NT2/D1 (cell line): Measurements from ENCODE around the gene PRDM12.

Experiments used
- DNase-seq: peaks from one replicate; pipeline ENCODE4 v3.0.0-alpha.2; 2011; ENCODE audit warnings: low read depth, low spot score
- H3K27me3 ChIP-seq: 2 replicates; pipeline ENCODE4 v1.6.0; 2011; ENCODE audit warnings: mild to moderate bottlenecking; ENCODE audit not compliant: insufficient read length, insufficient read depth
- H3K36me3 ChIP-seq: 2 replicates; pipeline ENCODE4 v1.6.1; 2011; ENCODE audit warnings: mild to moderate bottlenecking, low read length, mixed read lengths; ENCODE audit not compliant: insufficient read depth, insufficient read length
- H3K4me1 ChIP-seq: 2 replicates; pipeline ENCODE4 v1.5.1; 2011; ENCODE audit not compliant: insufficient read depth, insufficient read length
- H3K4me3 ChIP-seq: 2 replicates; pipeline ENCODE4 v1.5.1; 2011; ENCODE audit warnings: low read depth; ENCODE audit not compliant: insufficient read length
- H3K9ac ChIP-seq: 2 replicates; pipeline ENCODE4 v1.6.0; 2011; ENCODE audit warnings: low read depth; ENCODE audit not compliant: insufficient read length
- H3K9me3 ChIP-seq: 2 replicates; pipeline ENCODE4 v1.5.1; 2011; ENCODE audit warnings: mild to moderate bottlenecking, low read length; ENCODE audit not compliant: insufficient read depth
- SUZ12 ChIP-seq: IDR thresholded peaks from 2 replicates; pipeline ENCODE4 v1.6.1; 2011; ENCODE audit not compliant: insufficient read length, insufficient read depth; ENCODE audit errors: extremely low read depth
- YY1 ChIP-seq: IDR thresholded peaks from 2 replicates; pipeline ENCODE4 v1.6.1; 2011; ENCODE audit not compliant: insufficient read length, insufficient read depth
- ZNF274 ChIP-seq: IDR thresholded peaks from 2 replicates; pipeline ENCODE4 v1.6.1; 2011; ENCODE audit warnings: mild to moderate bottlenecking, low read depth, low read length

The PRDM12 gene

DNA sequence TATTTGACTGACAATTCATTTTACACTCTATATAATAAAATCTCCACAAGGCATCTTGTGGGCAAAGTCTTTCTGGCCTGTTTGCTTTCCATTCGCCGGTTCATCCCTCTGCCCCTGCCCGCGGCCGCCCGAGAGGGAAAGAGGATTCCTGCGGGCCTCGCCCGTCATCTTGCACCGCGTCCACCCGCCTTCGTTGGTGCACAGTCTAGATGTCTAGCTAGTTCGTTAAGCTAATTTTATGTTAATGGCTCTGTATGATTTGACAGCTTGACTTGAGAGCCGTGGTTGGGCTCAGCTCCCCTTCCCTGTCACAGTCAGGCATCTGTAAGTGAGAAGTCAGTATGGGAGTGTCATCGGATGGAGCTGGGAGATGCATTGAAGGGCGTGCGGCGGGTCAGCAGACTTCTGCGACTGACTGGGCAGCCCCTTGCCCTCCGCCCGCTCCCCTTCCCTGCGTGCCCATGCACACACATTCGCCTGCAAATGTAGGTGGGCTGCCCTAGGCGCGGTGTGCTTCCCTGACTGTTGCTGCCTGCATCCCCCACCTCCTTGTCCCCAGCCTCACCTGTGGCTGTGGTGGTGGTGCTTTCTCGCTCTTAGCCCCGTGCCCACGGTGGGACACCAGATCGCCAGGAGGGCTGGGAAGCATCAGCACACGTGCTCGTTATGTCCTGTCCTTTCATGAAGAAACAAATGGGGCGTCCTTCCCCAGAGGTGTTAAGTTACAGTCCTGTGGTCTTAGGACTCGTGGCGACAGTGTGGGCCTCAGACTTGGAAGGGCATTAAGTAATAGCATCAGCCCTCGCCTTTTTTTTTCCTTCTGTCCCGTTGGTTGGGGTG lies 25.9 kb upstream of the PRDM12 start:
- no peak overlapping the region for H3K4me3 ChIP-seq
- no peak; the same call in 1 of the 2 replicates for TF ChIP-seq ZNF274
- TF ChIP-seq YY1, result no peak
- TF ChIP-seq SUZ12, result no peak
- peaks cover 48% of the 10 kb centered on the region for H3K36me3 ChIP-seq
- no peaks in the 10 kb centered on the region for H3K9me3 ChIP-seq
- DNase-seq, result no peak
- H3K27me3 ChIP-seq, result no peaks in the 10 kb centered on the region
- peak overlapping the region; percentile 17 for H3K9ac ChIP-seq
- H3K4me1 ChIP-seq, result peaks cover 13% of the 10 kb centered on the region

DNA sequence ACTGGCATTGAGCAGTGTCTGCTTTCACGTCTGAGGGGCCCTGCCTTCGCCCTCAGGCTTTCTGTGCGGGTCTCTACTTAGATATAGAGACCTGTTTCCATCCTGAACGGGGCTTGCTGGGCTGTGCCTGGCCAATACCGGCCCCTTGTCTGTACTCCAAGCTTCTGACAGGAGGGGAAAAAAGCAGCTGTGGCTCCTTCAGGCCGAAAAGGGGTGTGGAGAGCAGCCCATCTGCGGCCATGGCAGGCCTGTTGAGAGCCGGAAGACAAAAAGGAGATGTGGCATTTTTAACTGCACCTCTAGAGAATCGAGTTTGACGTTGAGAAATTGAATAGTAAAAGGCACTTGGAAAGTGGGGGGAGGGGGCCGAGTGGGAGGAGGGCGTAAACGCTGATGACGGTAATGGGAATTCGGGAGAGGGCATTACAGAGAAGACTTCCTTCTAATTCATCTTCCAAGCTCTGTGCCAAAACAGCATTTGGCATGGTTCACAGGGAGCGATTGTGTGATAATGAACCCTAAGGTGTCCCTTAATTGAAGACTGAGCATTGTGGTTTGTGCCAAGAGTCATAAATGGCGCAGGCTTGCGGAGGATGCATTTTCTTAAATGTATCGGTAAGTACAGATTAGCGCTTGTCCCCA lies 25.1 kb upstream of the PRDM12 start:
- DNase-seq, result no peak
- H3K9me3 ChIP-seq, result no peaks in the 10 kb centered on the region
- TF ChIP-seq ZNF274 (no peak), YY1 (no peak), SUZ12 (no peak)
- H3K36me3 ChIP-seq, result peaks cover 40% of the 10 kb centered on the region
- H3K9ac ChIP-seq, result no peak overlapping the region
- no peak overlapping the region for H3K4me3 ChIP-seq
- no peaks in the 10 kb centered on the region for H3K27me3 ChIP-seq
- H3K4me1 ChIP-seq, result peaks cover 13% of the 10 kb centered on the region

DNA sequence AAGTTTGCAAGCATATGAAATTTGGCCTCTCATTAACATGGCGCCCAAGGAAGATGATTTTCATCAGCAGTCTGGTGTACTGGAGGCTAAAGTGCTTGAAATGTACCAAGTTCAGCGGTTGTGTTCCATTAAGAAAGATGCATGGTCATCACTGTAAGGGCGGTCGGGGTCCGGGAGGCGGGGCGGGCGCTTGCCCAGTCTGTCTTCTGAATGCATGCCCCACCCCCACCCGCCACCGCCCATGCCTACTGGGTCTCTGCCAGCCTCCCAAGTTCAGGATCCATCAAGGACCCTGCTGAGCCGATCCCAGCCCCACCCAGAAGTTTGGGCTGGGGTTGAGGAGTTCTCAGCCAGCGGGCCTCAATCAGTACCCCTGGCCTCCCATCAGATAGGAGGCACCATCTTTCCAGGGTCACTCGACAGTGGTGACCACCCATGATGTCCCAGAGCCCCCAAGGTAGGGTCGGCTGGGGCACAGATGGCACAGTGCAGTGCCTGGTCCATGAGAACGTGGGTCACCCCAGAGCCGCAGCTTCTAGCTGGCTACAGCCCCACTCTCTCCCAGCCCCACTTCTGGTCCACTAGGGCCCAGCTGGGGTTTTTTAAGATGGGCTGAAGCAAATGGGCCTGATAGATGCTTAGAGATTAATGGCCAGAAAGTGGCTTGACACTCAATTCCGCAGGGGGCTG lies 24.4 kb upstream of the PRDM12 start:
- Histone ChIP-seq H3K9ac (no peak overlapping the region), H3K27me3 (no peaks in the 10 kb centered on the region), H3K9me3 (no peaks in the 10 kb centered on the region), H3K4me1 (peaks cover 13% of the 10 kb centered on the region), H3K4me3 (no peak overlapping the region), H3K36me3 (peaks cover 33% of the 10 kb centered on the region)
- TF ChIP-seq SUZ12, result no peak
- no peak for DNase-seq

DNA sequence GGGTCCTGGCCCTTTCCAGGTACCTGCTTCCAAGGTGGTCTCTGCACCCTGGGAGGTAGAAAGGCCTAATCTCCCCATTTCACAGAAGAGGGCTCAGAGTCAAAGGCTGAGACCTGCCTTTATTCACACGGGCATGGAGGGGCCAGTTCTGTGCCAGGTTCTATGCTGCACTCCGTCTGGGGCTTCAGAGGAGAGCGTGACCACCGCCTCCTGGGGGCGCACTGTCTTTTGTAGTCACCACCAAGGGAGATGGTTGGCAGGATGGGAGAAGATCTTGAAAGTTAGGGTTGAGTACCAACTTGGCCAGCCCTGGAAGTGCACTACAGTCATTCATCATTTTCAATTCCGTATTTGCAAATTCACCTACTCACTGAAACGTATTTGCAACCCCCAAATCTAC lies 23.7 kb upstream of the PRDM12 start:
- DNase-seq, result no peak
- H3K27me3 ChIP-seq, result no peaks in the 10 kb centered on the region
- TF ChIP-seq SUZ12 (no peak), ZNF274 (no peak), YY1 (no peak)
- no peak overlapping the region for H3K4me3 ChIP-seq
- H3K9me3 ChIP-seq, result no peaks in the 10 kb centered on the region; the same call in 1 of the 2 replicates
- peaks cover 27% of the 10 kb centered on the region for H3K36me3 ChIP-seq
- no peak overlapping the region for H3K9ac ChIP-seq
- peaks cover 13% of the 10 kb centered on the region for H3K4me1 ChIP-seq

DNA sequence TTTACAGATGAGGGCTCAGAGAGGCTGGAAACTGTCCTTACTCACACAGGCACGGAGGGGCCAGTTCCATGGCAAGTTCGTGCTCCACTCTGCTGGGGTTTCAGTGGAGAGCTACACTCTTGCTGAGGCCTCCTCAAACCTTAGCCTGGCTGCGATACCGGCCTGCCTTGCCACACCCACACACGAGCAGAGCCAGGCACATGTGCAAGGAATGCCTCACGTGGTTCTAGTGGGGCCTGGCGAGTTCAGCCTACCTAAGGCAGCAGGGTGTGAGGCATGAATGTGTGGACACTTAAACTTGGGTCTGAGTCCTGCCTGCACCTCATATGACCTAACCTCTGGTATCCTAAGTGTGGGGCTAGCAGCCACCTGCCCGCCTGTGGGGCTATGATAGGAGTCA lies 21.5 kb upstream of the PRDM12 start:
- TF ChIP-seq SUZ12 (no peak), ZNF274 (no peak), YY1 (no peak)
- Histone ChIP-seq H3K9ac (no peak overlapping the region), H3K4me1 (peaks cover 13% of the 10 kb centered on the region), H3K27me3 (no peaks in the 10 kb centered on the region), H3K9me3 (no peaks in the 10 kb centered on the region; the same call in 1 of the 2 replicates), H3K36me3 (peaks cover 9% of the 10 kb centered on the region), H3K4me3 (no peak overlapping the region)
- no peak for DNase-seq

DNA sequence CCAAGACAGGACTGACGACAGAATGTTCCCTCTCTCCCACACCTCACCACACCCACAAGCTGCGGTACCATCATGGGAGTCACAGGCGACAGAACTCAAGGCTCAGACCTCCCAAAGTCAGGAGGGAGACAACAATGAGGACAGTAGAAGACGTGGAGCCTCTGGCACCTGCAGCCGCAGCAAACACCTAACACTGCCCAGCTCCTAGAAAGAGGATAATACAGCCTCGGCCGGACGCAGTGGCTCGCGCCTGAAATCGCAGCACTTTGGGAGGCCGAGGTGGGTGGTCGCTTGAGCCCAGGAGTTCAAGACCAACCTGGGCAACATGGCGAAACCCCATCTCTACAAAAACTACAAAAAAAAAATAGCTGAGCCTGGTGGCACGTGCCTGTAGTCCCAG lies 13.2 kb upstream of the PRDM12 start:
- peaks cover 15% of the 10 kb centered on the region for H3K27me3 ChIP-seq
- H3K4me3 ChIP-seq, result no peak overlapping the region
- H3K9ac ChIP-seq, result no peak overlapping the region
- no peak for TF ChIP-seq YY1
- no peak for TF ChIP-seq SUZ12
- TF ChIP-seq ZNF274, result no peak
- H3K36me3 ChIP-seq, result no peaks in the 10 kb centered on the region
- no peaks in the 10 kb centered on the region; the same call in 1 of the 2 replicates for H3K9me3 ChIP-seq
- DNase-seq, result no peak
- H3K4me1 ChIP-seq, result no peaks in the 10 kb centered on the region

DNA sequence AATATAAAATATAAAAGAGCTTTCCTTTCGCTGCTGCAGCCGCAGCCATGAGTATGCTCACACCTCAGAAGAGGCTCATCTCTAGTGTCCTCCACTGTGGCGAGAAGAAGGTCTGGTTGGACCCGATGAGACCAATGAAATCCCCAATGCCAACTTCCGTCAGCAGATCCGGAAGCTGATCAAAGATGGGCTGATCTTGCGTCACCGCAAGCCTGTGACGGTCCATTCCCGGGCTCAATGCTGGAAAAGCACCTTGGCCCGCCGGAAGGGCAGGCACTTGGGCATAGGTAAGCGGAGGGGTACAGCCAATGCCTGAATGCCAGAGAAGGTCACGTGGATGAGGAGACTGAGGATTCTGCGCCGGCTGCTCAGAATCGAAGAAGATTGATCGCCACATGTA lies 12.6 kb upstream of the PRDM12 start:
- H3K9me3 ChIP-seq, result no peaks in the 10 kb centered on the region
- H3K4me3 ChIP-seq, result no peak overlapping the region
- DNase-seq, result no peak
- no peak overlapping the region for H3K9ac ChIP-seq
- peaks cover 20% of the 10 kb centered on the region for H3K27me3 ChIP-seq
- no peaks in the 10 kb centered on the region for H3K36me3 ChIP-seq
- TF ChIP-seq SUZ12 (no peak), ZNF274 (no peak), YY1 (no peak)
- H3K4me1 ChIP-seq, result no peaks in the 10 kb centered on the region
